Fibroblast of lung (primary cell): ENCODE data around the gene SUPT20HL1. TPM values are rescaled to one million over a fixed set of nuclear protein-coding genes. Genes with fewer than 3 reads are reported as not detected.
"Not testable (repeated sequence)": the region's sequence is repeated elsewhere in the genome, so short reads cannot be mapped to it uniquely, and the experiment has no call there.

Experiments used
- DNase-seq, 2 donors: peaks; one replicate each; pipeline versions ENCODE4 v3.0.0 to v3.0.0-alpha.2; 2010; ENCODE audit warnings: low read depth in 2 of 2
- H2AFZ ChIP-seq: 2 replicates; pipeline ENCODE4 v1.5.1; 2012; ENCODE audit warnings: low read length, control low read depth, inconsistent platforms
- H3K27ac ChIP-seq: 2 replicates; pipeline ENCODE4 v1.5.1; 2011; ENCODE audit warnings: low read length, control low read depth; ENCODE audit not compliant: insufficient read depth
- H3K27me3 ChIP-seq: 2 replicates; pipeline ENCODE4 v1.5.1; 2011; ENCODE audit warnings: mild to moderate bottlenecking, low read length; ENCODE audit not compliant: control insufficient read depth, insufficient read depth
- H3K36me3 ChIP-seq: 2 replicates; pipeline ENCODE4 v1.5.1; 2011; ENCODE audit warnings: low read length; ENCODE audit not compliant: control insufficient read depth, insufficient read depth
- H3K4me1 ChIP-seq: 2 replicates; pipeline ENCODE4 v1.5.1; 2011; ENCODE audit warnings: low read length; ENCODE audit not compliant: control insufficient read depth, insufficient read depth; ENCODE audit errors: extremely low read depth
- H3K4me2 ChIP-seq: 2 replicates; pipeline ENCODE4 v1.5.1; 2011; ENCODE audit warnings: low read length, control low read depth; ENCODE audit not compliant: insufficient read depth; ENCODE audit errors: extremely low read depth
- H3K4me3 ChIP-seq, 4 experiments: fragments of 200-600 bp in 1 of 4; sonication (generic) in 1 of 4; replicated peaks in 1 of 4; 2 replicates each; pipeline ENCODE4 v1.5.1; 2011 to 2016; ENCODE audit warnings: low read length in 4 of 4, low read depth in 3 of 4, mild to moderate bottlenecking in 3 of 4, control low read depth in 2 of 4, inconsistent platforms in 1 of 4, mixed read lengths in 1 of 4; ENCODE audit not compliant: insufficient read depth in 1 of 4; ENCODE audit errors: control extremely low read depth in 1 of 4
- H3K79me2 ChIP-seq: 2 replicates; pipeline ENCODE4 v1.5.1; 2012; ENCODE audit warnings: mild to moderate bottlenecking, low read length, inconsistent platforms; ENCODE audit not compliant: control insufficient read depth, insufficient read depth
- H3K9ac ChIP-seq: 2 replicates; pipeline ENCODE4 v1.5.1; 2011; ENCODE audit warnings: mild to moderate bottlenecking, low read length, control low read depth; ENCODE audit not compliant: insufficient read depth
- H3K9me3 ChIP-seq: 2 replicates; pipeline ENCODE4 v1.5.1; 2012; ENCODE audit warnings: low read depth, low read length; ENCODE audit not compliant: control insufficient read depth, insufficient read depth
- H4K20me1 ChIP-seq: 2 replicates; pipeline ENCODE4 v1.5.1; 2011; ENCODE audit warnings: low read length; ENCODE audit not compliant: control insufficient read depth, insufficient read depth; ENCODE audit errors: extremely low read depth
- CTCF ChIP-seq, 2 donors: IDR thresholded peaks in 1 of 2; conservative IDR thresholded peaks in 1 of 2; 1 replicate in 1 of 2; 2 replicates in 1 of 2; pipeline ENCODE4 v1.5.1; 2011 to 2012; ENCODE audit warnings: low read length in 2 of 2, control low read depth in 1 of 2, inconsistent platforms in 1 of 2, low read depth in 1 of 2, mild to moderate bottlenecking in 1 of 2
- EZH2 ChIP-seq: IDR thresholded peaks from 2 replicates; pipeline ENCODE4 v1.5.1; 2012; ENCODE audit warnings: low read length, control low read depth, mild to moderate bottlenecking; ENCODE audit errors: missing control alignments
- polyA minus RNA-seq: library from RNA; depleted of rRNA, polyadenylated mRNA; stranded (reverse); fragments of >200 nt; gene quantifications from 2 replicates; pipeline ENCODE4 v1.2.3, GENCODE V29; 2011; ENCODE audit warnings: low replicate concordance
- polyA plus RNA-seq, 2 donors: library from polyadenylated mRNA; depleted of rRNA in 1 of 2; stranded (reverse) in 1 of 2; unstranded in 1 of 2; fragments of >200 nt; gene quantifications; 2 replicates each; pipeline ENCODE4 v1.2.1, GENCODE V29; 2011 to 2012; ENCODE audit warnings: missing spikeins in 1 of 2
- total RNA-seq: library from RNA; depleted of rRNA; stranded (reverse); fragments of >200 nt; gene quantifications from 2 replicates; pipeline ENCODE4 v1.2.1, GENCODE V29; 2014

The SUPT20HL1 gene
- total RNA-seq: not detected in 2 replicates
- polyA plus RNA-seq: not detected in 2 replicates
- polyA plus RNA-seq (2012): not detected in 2 replicates
- polyA minus RNA-seq: not detected in 2 replicates

- no peaks in the 10 kb centered on the region for H3K36me3 ChIP-seq
- no peak within 1 kb of the TSS for H3K27ac ChIP-seq
- H2AFZ ChIP-seq: no peak within 1 kb of the TSS
- no peak within 1 kb of the TSS for H3K9ac ChIP-seq
- H3K27me3 ChIP-seq: no peaks in the 10 kb centered on the region
- DNase-seq: no peak
- no peaks in the 10 kb centered on the region for H4K20me1 ChIP-seq
- no peak for TF ChIP-seq CTCF (conservative IDR thresholded peaks at IDR 0.05 in 1 of 2, IDR thresholded peaks at IDR 0.05 in 1 of 2; ENCODE audit: low read depth in 1 of 2, low read length in 2 of 2)
- no peak for TF ChIP-seq EZH2
- H3K4me3 ChIP-seq: no peak within 1 kb of the TSS
- H3K4me1 ChIP-seq: no peaks in the 10 kb centered on the region
- H3K4me2 ChIP-seq: no peak within 1 kb of the TSS
- H3K79me2 ChIP-seq: no peaks in the 10 kb centered on the region
- no peaks in the 10 kb centered on the region for H3K9me3 ChIP-seq
Observed at GRCh38 chrX:24360272-24360671, at the start of gene SUPT20HL1. TSS of gene SUPT20HL1 (plus strand) at chrX:24360639. CDS start at chrX:24362761, 2,122 bp downstream.

GRCh38 chrX:24310916-24311315 is 49.5 kb upstream of the SUPT20HL1 start:
- H3K9me3 ChIP-seq, H4K20me1 ChIP-seq, H3K4me3 ChIP-seq, H3K27me3 ChIP-seq, H3K4me1 ChIP-seq, H3K9ac ChIP-seq, H2AFZ ChIP-seq, DNase-seq, H3K79me2 ChIP-seq, H3K36me3 ChIP-seq, H3K4me2 ChIP-seq, H3K27ac ChIP-seq: not testable (repeated sequence)

- H3K9me3 ChIP-seq: not testable (repeated sequence)
Observed at GRCh38 chrX:24311507-24312248, 48.8 kb upstream of the SUPT20HL1 start.

GRCh38 chrX:24312249-24312607 is 48.2 kb upstream of the SUPT20HL1 start:
- H3K27me3 ChIP-seq, H3K36me3 ChIP-seq: not testable (repeated sequence)

More at GRCh38 chrX:24311507-24312248, 48.8 kb upstream of the SUPT20HL1 start:
- H3K9ac ChIP-seq, H2AFZ ChIP-seq, H3K4me3 ChIP-seq, H4K20me1 ChIP-seq, H3K36me3 ChIP-seq, H3K27ac ChIP-seq, H3K79me2 ChIP-seq, H3K4me1 ChIP-seq, H3K27me3 ChIP-seq, H3K4me2 ChIP-seq, DNase-seq: not testable (repeated sequence)

More at GRCh38 chrX:24312249-24312607, 48.2 kb upstream of the SUPT20HL1 start:
- not testable (repeated sequence) for H4K20me1 ChIP-seq, H3K9ac ChIP-seq, H3K27ac ChIP-seq, H3K9me3 ChIP-seq, H3K79me2 ChIP-seq, H3K4me2 ChIP-seq, H3K4me1 ChIP-seq, DNase-seq, H3K4me3 ChIP-seq, H2AFZ ChIP-seq
